H4 (cell line): ENCODE results near the gene LMAN1L. TPM values are rescaled to one million over a fixed set of nuclear protein-coding genes. Genes with fewer than 3 reads are reported as not detected.
"Not testable (repeated sequence)": the region's sequence is repeated elsewhere in the genome, so short reads cannot be mapped to it uniquely, and the experiment has no call there.

Experiments used
- DNase-seq: peaks from one replicate; pipeline ENCODE4 v3.0.0-alpha.2; 2015; ENCODE audit warnings: low spot score
- total RNA-seq: library from RNA; depleted of rRNA; stranded (reverse); fragments of >200 nt; shearing (Covaris generic); gene quantifications from 2 replicates; pipeline ENCODE4 v1.2.3, GENCODE V29; 2014

Gene LMAN1L
- total RNA-seq, 1 experiment from 2014 or later, result 0.10 TPM

- DNase-seq, result no peak
Measured at GRCh38 chr15:74782259-74783071, 30.2 kb upstream of the LMAN1L start.

- DNase-seq, result no peak
Measured at GRCh38 chr15:74783072-74783807, 29.4 kb upstream of the LMAN1L start.

GRCh38 chr15:74783808-74784175 lies 28.8 kb upstream of the LMAN1L start:
- no peak for DNase-seq

- DNase-seq, result no peak
Measured at GRCh38 chr15:74784426-74785193, 28.0 kb upstream of the LMAN1L start.

GRCh38 chr15:74785194-74786032 lies 27.2 kb upstream of the LMAN1L start:
- no peak for DNase-seq

- not testable (repeated sequence) for DNase-seq
Measured at GRCh38 chr15:74786081-74786480, 26.6 kb upstream of the LMAN1L start.

- DNase-seq, result no peak
Measured at GRCh38 chr15:74786551-74787165, 26.0 kb upstream of the LMAN1L start.

- DNase-seq, result peak; percentile 72
Measured at GRCh38 chr15:74787251-74788041, 25.2 kb upstream of the LMAN1L start.

- DNase-seq, result no peak
Measured at GRCh38 chr15:74788042-74788682, 24.5 kb upstream of the LMAN1L start.

GRCh38 chr15:74788683-74789151 lies 23.9 kb upstream of the LMAN1L start:
- no peak for DNase-seq

- no peak for DNase-seq
Measured at GRCh38 chr15:74789171-74789631, 23.4 kb upstream of the LMAN1L start.

- no peak for DNase-seq
Measured at GRCh38 chr15:74789741-74790079, 22.9 kb upstream of the LMAN1L start.

GRCh38 chr15:74790080-74790916 lies 22.3 kb upstream of the LMAN1L start:
- peak; percentile 90 for DNase-seq

- DNase-seq, result no peak
Measured at GRCh38 chr15:74791007-74791406, 21.6 kb upstream of the LMAN1L start.

- no peak for DNase-seq
Measured at GRCh38 chr15:74791667-74792066, 21.0 kb upstream of the LMAN1L start.

- no peak for DNase-seq
Measured at GRCh38 chr15:74792227-74793016, 20.2 kb upstream of the LMAN1L start.

- no peak for DNase-seq
Measured at GRCh38 chr15:74793135-74794028, 19.3 kb upstream of the LMAN1L start.
